GM18498 (cell line): ENCODE results near the gene GLDN.
"Not testable (repeated sequence)": the region's sequence is repeated elsewhere in the genome, so short reads cannot be mapped to it uniquely, and the experiment has no call there.

Source experiments
- ATAC-seq: cut with Tn5 transposase; IDR thresholded peaks from one replicate; pipeline ENCODE4 v1.9.1; 2021; ENCODE audit warnings: mild to moderate bottlenecking, moderate library complexity; ENCODE audit not compliant: unreplicated experiment

The GLDN gene

DNA sequence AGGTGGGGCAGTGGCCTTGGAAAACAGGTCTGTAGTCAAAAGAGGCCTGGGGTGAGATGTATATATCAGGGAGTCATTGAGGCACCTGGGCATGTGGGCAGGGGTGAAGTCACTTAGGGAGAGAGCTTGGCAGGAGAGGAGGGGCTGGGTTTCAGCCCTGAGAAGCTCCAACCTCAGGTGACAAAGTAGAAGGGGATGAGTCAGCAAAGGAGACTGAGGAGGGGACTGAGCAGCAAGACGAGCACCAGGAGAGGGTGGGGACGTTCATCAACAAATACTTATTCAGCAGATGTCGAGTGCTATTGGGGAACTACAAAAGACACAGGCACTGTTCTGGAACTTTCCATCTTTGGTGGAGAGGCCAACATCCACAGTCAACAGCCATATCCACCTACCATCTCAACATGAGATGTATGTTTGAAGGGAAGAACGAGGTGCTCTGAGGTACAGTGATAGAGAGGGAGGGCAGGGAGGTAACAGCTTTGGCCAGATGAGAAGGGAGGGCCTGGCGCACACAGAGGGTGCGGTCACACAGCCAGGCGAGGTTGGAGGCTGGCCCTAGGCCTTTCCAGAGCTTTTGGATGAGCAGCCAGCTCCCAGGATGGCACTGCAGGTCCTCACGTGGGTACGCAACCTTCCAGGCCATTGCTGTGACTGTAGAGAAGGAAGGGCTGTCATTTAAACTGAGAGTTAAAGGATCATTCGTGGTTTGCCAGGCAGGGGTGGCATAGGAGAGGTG lies 45.7 kb downstream of the GLDN start:
- ATAC-seq: no peak

GRCh38 chr15:51387699-51388041 lies 46.2 kb downstream of the GLDN start:
- no peak for ATAC-seq

- ATAC-seq: no peak
Measured at GRCh38 chr15:51388726-51389125, 47.3 kb downstream of the GLDN start.

- no peak for ATAC-seq
Measured at GRCh38 chr15:51390241-51390965, 48.9 kb downstream of the GLDN start.

DNA sequence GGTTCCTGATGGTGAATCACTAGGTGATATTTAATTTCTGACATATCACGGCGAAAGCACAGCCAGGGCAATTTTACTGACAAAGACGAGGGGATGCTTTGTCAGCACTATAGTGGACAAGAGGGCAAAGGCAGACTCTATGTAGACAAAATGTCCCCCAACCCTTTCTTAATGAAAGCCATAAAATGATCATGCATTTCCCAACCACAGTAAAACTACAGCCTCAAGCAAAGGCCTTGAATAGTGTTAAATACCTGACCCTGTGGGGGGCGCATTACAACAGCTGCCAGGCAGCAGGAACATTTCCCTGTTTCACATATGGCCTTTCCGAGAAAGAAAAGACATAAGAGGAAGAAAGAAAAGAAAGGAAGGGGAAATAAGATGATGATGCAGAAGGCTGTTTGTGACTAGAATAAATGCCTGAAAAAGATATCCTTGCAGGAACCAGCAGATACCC lies 49.5 kb downstream of the GLDN start:
- no peak for ATAC-seq

DNA sequence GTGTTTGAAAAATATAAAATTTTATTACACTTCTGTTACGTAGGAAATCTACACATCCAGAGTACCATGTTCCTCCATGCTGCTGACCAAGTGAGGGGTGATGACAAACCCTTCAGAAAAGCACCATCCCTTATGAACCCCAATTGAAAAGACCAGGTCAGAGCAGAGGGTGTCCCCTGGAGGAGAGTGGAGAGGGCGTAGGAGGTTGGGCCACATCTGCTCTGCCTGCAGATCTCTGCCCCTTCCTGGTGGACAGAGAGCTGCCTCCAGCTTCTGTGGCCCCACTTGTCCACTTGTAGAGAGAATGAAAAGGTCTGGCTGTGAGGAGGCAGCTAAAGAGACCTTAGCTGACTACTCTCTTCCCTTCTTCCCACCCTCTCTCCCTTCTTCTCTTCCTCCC lies 55.5 kb downstream of the GLDN start:
- no peak for ATAC-seq

- no peak for ATAC-seq
Measured at GRCh38 chr15:51398626-51399025, 57.2 kb downstream of the GLDN start.

DNA sequence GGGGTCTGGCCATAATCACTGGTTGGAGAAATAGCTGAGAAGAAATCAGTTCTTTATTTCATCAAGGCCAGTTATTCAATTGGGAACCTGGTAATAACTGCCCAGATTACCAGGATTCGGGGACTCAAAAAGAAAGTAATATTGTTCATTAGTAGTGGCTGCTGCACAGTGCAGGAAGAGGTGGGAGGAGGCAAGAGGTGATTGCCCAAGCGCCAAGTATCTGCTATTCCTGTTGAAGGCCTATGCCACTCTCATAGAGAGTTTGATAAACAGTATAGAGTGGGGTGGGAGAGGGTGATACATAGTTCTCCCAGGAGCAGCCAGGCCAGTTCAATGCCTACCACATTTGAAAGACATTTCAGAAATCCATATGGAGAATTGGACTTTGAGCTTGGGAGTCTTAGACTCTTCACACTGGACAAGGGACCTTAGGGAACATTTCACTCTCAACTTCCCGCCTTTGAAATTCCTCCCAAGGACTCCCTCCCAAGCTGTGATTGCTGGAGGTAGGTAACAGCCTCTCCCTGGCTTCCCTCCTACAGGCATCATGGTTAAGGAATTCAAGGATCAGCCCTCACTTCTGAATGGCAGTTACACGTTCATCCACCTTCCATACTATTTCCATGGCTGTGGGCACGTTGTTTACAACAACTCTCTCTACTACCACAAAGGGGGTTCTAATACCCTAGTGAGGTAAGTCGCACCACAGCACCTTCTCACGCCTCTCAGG lies 59.8 kb downstream of the GLDN start:
- no peak for ATAC-seq

DNA sequence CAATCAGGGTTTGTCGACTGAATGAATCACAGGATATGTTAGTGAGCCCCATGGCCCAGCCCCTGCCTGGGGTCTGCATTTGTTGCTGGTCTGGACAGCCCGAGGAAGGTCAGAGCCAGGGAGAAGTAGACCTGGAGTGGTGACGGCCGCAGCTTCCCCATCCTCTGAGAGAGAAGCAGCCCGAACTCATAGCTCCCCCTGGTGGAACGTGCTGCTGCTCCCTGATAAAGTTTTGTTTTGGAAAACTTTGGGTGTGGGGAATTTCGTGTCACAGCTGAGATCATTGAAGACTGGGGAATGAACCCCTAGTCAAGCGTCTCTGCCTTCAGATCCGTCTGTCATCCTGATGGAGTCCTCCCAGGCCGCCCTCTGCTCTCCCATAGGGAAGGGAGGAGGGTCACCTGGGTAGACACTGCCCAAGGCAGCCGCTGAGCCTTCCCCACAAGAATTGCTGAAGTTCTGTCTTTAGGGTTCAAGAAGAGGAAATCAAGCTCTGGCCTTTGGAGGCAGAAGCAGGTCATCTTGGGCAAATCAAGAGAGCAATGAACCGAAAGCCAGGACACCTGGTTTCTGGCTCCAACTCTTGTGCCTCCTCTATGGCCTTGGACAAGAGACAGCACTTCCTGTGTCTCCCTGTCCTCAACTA lies 60.5 kb downstream of the GLDN start:
- no peak for ATAC-seq

DNA sequence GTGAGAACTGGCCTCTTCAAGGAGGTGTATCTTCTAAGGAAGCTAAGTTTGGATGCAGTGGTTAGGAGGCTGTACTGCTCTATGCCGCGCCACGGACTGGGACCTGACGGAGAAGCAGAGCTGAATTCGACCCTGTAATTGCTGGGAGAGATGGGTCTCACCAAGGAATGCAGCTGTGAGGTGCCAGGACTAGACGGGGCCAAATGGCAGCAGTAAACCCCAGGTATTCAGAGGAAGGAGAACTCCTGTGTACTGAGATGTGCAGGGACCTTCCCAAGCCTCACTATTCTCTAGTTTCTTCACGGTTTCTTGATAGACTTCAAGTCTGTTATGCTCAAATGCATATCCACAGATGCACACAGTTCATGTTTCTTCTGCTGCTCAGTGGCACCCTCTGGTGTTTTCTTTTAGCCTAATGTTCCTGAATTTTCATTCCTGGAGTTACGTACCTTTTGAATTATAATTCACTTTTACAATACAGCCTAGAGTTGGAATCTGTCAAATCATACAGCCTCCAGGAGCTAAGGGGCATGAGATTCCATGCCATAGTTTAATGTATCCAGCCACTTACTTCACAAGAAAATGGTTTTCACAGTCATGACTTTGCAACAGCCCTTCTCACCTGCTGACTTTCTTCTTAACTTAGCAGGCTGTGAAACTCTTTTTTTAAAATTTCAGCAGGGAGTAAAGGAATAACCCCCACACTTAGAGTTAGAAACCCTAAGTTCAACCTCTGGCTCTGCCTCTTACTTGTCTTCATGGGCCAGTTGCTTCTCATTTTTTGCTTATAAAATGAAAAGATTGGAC lies 61.8 kb downstream of the GLDN start:
- ATAC-seq: no peak

DNA sequence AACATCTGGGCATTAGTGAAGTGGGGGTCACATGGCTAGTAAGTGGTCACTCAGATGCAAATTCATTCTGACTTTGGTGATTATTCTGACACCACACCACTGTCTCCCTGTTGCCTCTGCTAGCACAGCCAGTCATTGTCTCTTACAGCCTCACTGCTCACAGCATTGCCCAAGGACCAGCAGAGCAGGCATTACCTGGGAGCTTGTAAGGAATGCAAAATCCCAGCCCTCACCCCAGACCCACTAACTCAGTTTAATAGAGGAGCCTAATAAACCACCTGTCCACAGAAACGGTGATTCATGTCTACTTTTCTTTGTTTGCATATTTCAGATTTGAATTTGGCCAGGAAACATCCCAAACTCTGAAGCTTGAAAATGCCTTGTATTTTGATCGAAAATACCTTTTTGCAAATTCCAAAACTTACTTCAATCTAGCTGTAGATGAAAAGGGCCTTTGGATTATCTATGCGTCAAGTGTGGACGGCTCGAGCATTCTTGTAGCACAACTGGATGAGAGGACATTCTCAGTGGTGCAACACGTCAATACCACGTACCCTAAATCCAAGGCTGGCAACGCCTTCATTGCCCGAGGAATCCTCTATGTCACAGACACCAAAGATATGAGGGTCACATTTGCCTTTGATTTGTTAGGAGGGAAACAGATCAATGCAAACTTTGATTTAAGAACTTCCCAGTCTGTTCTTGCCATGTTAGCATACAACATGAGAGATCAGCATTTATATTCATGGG lies 62.7 kb downstream of the GLDN start:
- no peak for ATAC-seq

DNA sequence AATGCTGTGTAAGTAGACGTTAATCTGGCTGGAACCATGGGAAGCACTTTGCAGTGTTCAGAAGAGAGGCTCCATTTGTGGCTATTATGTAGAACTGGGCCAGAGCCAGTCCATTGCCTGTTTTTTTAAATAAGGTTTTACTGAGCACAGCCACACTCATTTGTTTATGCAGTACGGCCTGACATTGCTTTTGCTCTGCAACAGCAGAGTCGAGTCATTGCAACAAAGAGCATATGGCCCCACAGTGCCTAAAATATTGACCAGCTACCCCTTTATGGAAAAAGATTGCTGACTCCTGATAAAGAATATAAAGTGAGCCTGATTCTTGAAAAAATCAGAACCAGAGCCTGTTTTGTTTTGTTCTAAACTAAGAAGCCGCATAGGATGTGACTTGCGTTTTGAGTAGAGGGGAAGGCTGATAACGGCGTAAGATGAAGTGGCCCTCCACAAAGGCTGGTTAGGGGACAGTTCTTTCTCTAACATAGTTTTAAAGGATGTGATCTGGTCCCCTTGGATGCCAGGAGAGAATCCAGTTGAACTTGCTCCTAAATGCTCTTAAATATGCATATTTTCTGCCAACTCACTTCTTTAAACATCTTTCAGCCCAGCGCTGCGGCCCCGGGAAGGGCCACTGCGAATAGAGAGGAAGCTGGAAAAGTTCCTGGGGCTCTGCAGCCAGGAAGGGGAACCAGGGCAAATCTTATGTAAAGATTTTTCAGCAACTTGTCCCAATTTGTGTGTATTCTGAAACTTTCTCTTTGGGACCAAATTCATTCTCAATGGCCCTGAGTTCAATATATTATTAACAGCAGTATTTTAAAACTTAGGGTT lies 64.5 kb downstream of the GLDN start:
- ATAC-seq: no peak

- no peak for ATAC-seq
Measured at GRCh38 chr15:51414256-51414860, 72.9 kb downstream of the GLDN start.

GRCh38 chr15:51416129-51416528 lies 74.7 kb downstream of the GLDN start:
- ATAC-seq: no peak

GRCh38 chr15:51423040-51423439 lies 81.6 kb downstream of the GLDN start:
- ATAC-seq: not testable (repeated sequence)

DNA sequence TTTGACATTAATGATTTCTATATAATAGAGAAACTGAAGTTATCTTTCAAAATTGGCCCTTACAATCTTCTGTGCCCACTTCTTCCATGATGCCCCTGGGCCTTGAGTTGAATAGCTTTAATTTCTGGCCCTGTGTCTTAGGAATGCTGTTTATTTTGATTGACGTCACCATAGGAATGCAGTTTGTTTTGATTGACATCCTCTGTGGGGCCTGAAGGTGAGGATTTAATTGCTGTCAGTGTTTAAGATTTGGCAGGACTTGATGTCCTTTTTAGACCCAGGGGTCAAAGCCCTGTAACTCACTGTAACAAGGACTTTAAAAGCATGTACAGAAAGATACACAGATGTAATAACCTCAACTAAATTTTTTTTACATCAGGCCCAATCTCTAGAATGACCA lies 83.3 kb downstream of the GLDN start:
- no peak for ATAC-seq

- no peak for ATAC-seq
Measured at GRCh38 chr15:51425517-51426040, 84.1 kb downstream of the GLDN start.

GRCh38 chr15:51438526-51438925 lies 97.1 kb downstream of the GLDN start:
- no peak for ATAC-seq
